Stimulated activated CD4-positive, alpha-beta T cell treated with anti-CD3 and anti-CD28 coated beads, Interleukin-15, amount 100 ng/mL, for 48 hours (primary cell): ENCODE results near the gene ITGA1.

Experiments used
- DNase-seq, 2 donors: peaks; one replicate each; pipeline ENCODE4 v3.0.0-alpha.2; 2020; ENCODE audit warnings: low read depth in 2 of 2

Gene ITGA1

DNA sequence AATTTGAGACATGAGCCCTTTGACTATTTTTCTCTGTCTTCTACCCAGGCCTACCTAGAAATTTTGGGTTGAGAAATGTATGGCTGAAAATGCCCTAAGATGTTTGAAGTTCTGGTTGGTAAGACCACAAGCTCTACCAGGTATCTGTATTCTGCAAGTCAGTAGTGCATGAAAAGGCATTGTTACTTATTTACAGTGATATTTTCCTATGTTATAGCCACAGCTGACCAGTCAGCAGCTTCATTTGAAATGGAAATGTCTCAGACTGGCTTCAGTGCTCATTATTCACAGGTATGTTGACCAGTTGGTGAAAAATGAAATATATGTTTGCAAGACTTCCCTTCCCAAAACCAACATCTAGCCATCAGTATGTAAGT, 109.5 kb downstream of the ITGA1 start:
- DNase-seq = no peak

GRCh38 chr5:52898961-52899680, 111.4 kb downstream of the ITGA1 start:
- no peak for DNase-seq

DNA sequence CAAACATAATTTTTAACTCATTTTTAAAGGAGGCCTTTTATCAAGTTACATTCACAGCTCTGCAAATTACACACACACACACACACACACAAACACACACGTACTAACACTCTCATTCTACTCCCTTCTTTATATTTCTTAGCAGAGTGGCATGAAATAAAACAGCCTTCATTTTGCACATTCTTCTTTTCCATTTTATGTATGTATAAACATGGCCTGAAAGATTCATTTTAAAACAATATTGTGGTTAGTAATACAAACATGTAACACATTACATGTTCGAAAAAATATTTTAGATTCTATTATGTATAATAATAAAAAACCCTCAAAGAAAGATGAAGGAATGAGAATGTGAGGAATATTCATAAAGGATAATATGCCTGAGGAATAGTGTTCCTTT, 115.4 kb downstream of the ITGA1 start:
- no peak for DNase-seq

DNA sequence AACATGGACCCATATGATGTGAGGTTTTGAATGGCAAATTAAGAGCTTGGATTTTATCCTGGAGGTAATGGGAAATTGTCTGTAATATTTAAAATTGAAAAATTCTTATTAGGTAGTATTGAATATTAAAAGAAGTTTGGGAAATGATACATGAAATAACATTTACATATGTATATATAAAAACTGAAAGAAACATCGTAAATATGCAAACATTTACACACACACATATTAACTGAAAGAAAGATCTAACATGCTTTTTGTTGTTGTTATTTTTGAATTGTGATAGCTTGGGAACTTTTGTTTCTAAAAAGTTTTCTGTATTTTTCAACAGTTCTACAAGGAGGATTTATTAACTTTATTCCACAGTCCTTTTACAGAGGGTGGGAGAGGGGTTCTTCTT, 118.6 kb downstream of the ITGA1 start:
- DNase-seq = no peak

DNA sequence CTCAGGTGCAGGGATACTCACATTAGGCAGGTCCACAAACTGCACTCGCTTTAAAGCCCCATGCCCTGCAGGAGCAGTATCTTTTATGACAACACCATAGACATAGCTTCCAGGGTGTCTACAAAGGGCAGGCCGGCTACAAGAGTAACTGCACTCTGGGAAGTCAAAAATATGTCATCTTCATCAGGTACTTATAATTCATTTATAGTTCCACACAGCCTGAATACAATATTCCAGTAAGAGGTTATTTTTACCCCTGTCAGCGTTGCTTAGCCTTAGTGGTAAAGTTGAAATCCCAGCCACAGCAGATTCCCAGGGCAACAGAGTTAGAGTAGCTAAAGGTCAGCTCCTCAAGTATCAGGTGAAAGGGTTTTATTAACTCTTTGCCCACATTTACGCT, 119.1 kb downstream of the ITGA1 start:
- no peak for DNase-seq

GRCh38 chr5:52909192-52909591, 121.5 kb downstream of the ITGA1 start:
- no peak for DNase-seq

GRCh38 chr5:52910071-52910470, 122.4 kb downstream of the ITGA1 start:
- DNase-seq = no peak

GRCh38 chr5:52915176-52915875, 127.6 kb downstream of the ITGA1 start:
- DNase-seq = peak; percentile 11 to 23

DNA sequence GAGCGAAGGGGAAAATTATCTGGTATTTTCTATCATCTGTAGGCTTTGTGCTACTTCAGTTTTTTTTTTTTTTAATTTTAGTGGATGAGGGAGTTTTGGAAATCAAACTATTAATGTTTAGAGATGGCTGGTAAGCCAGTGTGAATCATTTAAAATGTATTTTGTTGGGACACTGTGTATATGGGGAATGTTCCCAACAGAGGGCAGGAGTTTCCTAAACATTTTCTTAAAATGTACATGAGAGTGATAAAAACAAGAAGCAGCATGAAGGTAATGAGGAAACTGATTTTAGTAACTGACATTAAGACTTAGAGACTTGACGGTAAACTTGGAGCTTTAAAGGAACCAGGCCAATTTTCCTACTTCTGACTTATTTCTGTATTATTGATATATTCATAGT, 133.2 kb downstream of the ITGA1 start:
- no peak for DNase-seq

GRCh38 chr5:52922384-52922783, 134.7 kb downstream of the ITGA1 start:
- DNase-seq = no peak

GRCh38 chr5:52924456-52924855, 136.7 kb downstream of the ITGA1 start:
- no peak for DNase-seq

GRCh38 chr5:52925001-52925400, 137.3 kb downstream of the ITGA1 start:
- no peak for DNase-seq

DNA sequence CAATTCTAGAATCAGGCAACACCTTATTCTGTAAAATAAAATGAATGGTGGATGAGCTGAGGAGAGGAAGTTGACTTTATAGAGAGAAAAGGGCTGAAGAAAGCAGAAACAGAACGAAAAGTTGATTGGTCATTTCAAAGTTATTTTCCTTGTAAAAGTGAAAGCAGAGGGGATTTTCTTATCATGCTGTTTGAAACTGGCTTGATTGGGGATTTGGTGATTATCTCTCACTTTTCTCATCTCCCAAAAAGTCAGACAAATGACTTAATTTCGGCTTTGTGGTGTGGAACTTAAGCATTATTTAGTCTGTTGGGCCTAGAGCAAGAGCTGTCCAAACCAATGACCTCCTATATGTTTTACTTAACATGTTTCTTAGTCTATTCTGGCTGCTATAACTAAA, 141.0 kb downstream of the ITGA1 start:
- no peak for DNase-seq

GRCh38 chr5:52938226-52938625, 150.5 kb downstream of the ITGA1 start:
- no peak for DNase-seq

DNA sequence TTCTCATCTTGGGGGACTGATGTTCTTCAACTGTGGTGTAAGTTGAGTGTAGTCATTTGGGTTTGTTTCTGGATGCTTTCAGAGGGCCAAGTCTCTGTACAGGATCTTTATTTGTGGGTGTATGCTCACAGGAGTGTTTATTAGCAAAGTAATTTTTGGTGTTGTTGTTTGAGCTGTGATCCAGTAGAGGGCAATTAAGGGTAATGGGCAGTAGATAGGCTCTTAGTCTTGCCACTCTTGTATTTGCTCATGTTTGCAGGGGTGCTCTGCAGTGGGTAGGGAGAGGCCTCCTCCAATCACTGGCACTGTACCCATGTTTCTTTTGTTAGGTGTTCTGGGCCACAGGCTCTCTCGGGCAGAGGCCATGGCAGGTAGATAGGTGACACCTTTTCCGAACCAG, 155.6 kb downstream of the ITGA1 start:
- DNase-seq = no peak

DNA sequence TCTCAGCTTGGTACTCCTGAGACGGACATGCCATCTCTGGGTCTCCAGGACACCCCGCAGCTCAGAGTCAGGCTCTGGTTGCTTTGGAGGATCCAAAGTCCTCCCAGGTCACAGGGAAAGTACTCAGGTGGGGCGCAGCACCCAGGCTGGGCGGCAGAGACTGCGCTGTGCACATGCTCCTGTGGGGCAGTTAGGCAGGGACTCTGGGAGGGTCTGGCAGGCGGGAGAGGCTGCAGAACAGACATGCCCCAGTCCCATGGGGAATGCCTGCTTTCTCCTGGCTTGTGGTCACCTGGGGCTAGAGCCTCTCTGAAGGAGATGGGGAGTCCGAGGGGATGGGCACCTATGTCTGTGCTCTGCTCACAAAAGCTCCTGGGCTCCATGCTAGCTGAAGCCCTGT, 156.1 kb downstream of the ITGA1 start:
- no peak for DNase-seq

DNA sequence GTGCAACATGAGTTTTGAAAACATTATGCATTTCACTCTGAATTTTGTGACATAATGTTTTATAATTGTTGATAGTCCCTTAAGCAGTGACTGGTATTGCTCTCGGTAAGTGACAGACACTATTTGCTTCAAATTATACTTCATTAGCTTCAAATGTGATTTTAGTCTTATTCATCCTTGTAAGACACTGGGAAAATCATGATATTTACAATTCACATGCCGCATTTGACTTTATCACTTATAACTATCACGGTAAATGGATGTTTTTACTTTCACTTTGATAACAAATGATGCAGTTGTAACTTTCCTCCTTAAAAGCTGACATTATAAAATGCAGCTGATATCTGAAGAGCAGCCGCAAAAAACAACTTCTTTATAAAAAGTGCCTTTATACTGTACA, 157.3 kb downstream of the ITGA1 start:
- DNase-seq = no peak

DNA sequence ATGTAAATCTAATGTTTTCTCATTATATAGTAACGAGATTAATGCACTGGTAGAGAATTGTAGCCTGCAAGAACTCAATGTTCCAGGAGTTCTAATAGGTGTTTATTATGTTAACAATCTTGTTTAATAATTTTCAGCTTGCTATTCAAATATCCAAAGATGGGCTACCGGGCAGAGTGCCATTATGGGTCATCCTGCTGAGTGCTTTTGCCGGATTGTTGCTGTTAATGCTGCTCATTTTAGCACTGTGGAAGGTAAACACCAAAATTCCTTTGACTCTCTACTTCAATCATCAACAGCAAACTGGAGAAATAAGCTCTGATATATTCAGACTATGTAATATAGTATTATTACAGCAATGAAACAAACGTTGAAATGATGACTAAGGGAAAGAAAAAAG, 159.5 kb downstream of the ITGA1 start:
- no peak for DNase-seq

DNA sequence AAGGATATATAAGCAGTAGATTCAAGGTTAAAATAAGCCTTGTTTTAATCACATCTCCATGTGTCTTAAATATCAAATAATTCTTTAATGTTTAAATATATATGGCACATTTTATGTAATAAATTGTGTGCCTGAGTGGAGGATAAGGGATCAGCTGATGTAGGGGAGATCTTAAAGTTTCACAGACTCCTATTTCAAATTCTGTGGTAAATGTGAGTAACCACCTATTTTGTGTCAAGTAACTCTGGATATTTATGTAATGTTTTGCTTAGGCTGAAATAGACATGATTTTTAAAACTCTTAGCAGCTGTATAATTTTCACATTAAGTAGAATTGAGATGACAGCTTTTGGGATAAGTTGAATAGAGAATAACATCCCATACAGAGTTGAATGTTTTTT, 160.1 kb downstream of the ITGA1 start:
- no peak for DNase-seq

- DNase-seq = peak; percentile 39 to 41
Measured at GRCh38 chr5:52948418-52949076, 160.8 kb downstream of the ITGA1 start.

DNA sequence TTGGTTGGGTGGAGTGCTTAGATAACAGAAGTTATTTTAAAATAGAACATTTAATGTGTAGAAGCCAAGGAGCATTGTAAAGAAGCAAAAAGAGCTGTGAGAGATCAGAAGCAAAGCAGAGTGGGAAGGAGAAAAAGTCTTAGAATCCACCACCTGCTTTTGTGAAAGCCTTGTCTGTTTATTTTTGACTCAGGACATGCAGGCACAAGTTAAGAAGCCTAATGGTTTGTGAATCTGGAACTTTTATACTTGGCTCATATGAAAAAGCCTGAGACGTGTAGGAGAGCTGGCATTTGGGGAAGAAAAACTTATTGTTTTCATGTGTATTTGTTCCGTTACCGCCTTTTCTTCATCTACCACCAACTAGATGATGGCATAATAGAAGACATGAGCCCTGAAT, 163.0 kb downstream of the ITGA1 start:
- DNase-seq = no peak

- DNase-seq = no peak
Measured at GRCh38 chr5:52952483-52952882, 164.8 kb downstream of the ITGA1 start.

- DNase-seq = no peak
Measured at GRCh38 chr5:52956014-52956413, 168.3 kb downstream of the ITGA1 start.
